H9 (cell line): ENCODE results near the gene GABRR3. TPM values are rescaled to one million over a fixed set of nuclear protein-coding genes. Genes with fewer than 3 reads are reported as not detected.

Experiments used
- DNase-seq: peaks from one replicate; pipeline ENCODE4 v3.0.0-alpha.2; 2017
- H2AFZ ChIP-seq: one replicate; pipeline ENCODE4 v1.6.1; 2013; ENCODE audit warnings: mild to moderate bottlenecking, low read length, control low read depth, moderate library complexity
- H2AK5ac ChIP-seq: 2 replicates; pipeline ENCODE4 v1.6.1; 2013; ENCODE audit warnings: low read length, control low read depth, mixed read lengths; ENCODE audit not compliant: insufficient read length
- H2BK120ac ChIP-seq: one replicate; pipeline ENCODE4 v1.6.1; 2013; ENCODE audit warnings: low read depth, mild to moderate bottlenecking, low read length, control low read depth, inconsistent platforms; ENCODE audit not compliant: poor library complexity, severe bottlenecking
- H2BK12ac ChIP-seq: 2 replicates; pipeline ENCODE4 v1.6.1; 2013; ENCODE audit warnings: low read length, control low read depth, mixed read lengths, low read depth; ENCODE audit not compliant: insufficient read length
- H2BK15ac ChIP-seq: 2 replicates; pipeline ENCODE4 v1.6.1; 2013; ENCODE audit warnings: low read depth, low read length, control low read depth
- H2BK20ac ChIP-seq: one replicate; pipeline ENCODE4 v1.6.1; 2013; ENCODE audit warnings: low read depth, mild to moderate bottlenecking, low read length, control low read depth, inconsistent platforms; ENCODE audit not compliant: poor library complexity, severe bottlenecking
- H2BK5ac ChIP-seq: 2 replicates; pipeline ENCODE4 v1.6.1; 2013; ENCODE audit warnings: low read length, control low read depth, mixed read lengths; ENCODE audit not compliant: insufficient read length
- H3K14ac ChIP-seq: 2 replicates; pipeline ENCODE4 v1.6.1; 2013; ENCODE audit warnings: low read length, control low read depth; ENCODE audit not compliant: insufficient read depth
- H3K18ac ChIP-seq: 2 replicates; pipeline ENCODE4 v1.6.1; 2013; ENCODE audit warnings: low read depth, mild to moderate bottlenecking, mixed read lengths, low read length, control low read depth; ENCODE audit not compliant: insufficient read length
- H3K23ac ChIP-seq: 2 replicates; pipeline ENCODE4 v1.6.1; 2013; ENCODE audit warnings: low read length, control low read depth, mixed read lengths, low read depth; ENCODE audit not compliant: insufficient read length
- H3K23me2 ChIP-seq: 2 replicates; pipeline ENCODE4 v1.6.1; 2013; ENCODE audit warnings: low read depth, mild to moderate bottlenecking, mixed read lengths, low read length, control low read depth; ENCODE audit not compliant: insufficient read length, poor library complexity, severe bottlenecking
- H3K27ac ChIP-seq: 2 replicates; pipeline ENCODE4 v1.5.1; 2013; ENCODE audit warnings: low read length, control low read depth, mixed read lengths, low read depth; ENCODE audit not compliant: insufficient read length
- H3K27me3 ChIP-seq: 2 replicates; pipeline ENCODE4 v1.6.1; 2013; ENCODE audit warnings: low read length, control low read depth, inconsistent platforms; ENCODE audit not compliant: insufficient read depth
- H3K4ac ChIP-seq: 2 replicates; pipeline ENCODE4 v1.6.1; 2013; ENCODE audit warnings: low read depth, mild to moderate bottlenecking, control low read depth, inconsistent platforms, low read length, moderate library complexity
- H3K4me1 ChIP-seq: 2 replicates; pipeline ENCODE4 v1.6.1; 2013; ENCODE audit warnings: low read length, control low read depth, inconsistent platforms; ENCODE audit not compliant: insufficient read depth
- H3K4me2 ChIP-seq: 2 replicates; pipeline ENCODE4 v1.6.1; 2013; ENCODE audit warnings: low read length, control low read depth, mixed read lengths; ENCODE audit not compliant: insufficient read length, insufficient read depth
- H3K56ac ChIP-seq: 2 replicates; pipeline ENCODE4 v1.6.1; 2013; ENCODE audit warnings: low read depth, mild to moderate bottlenecking, mixed read lengths, low read length, control low read depth; ENCODE audit not compliant: insufficient read length
- H3K79me1 ChIP-seq: 2 replicates; pipeline ENCODE4 v1.6.1; 2013; ENCODE audit warnings: low read depth, mild to moderate bottlenecking, moderate library complexity, low read length, control low read depth, inconsistent platforms; ENCODE audit not compliant: insufficient read depth, poor library complexity, severe bottlenecking
- H3K79me2 ChIP-seq: 2 replicates; pipeline ENCODE4 v1.6.1; 2013; ENCODE audit warnings: low read length, control low read depth, inconsistent platforms; ENCODE audit not compliant: insufficient read depth
- H3K9ac ChIP-seq: 2 replicates; pipeline ENCODE4 v1.6.1; 2013; ENCODE audit warnings: low read length, control low read depth, mixed read lengths; ENCODE audit not compliant: insufficient read length; ENCODE audit errors: extremely low read depth
- H3K9me3 ChIP-seq: one replicate; pipeline ENCODE4 v1.6.1; 2013; ENCODE audit warnings: low read depth, low read length, inconsistent platforms; ENCODE audit not compliant: control insufficient read depth
- H3T11ph ChIP-seq: one replicate; pipeline ENCODE4 v1.6.1; 2013; ENCODE audit warnings: mild to moderate bottlenecking, low read length, control low read depth, inconsistent platforms
- H4K20me1 ChIP-seq: one replicate; pipeline ENCODE4 v1.6.1; 2013; ENCODE audit not compliant: control insufficient read depth, insufficient read length, insufficient read depth
- H4K5ac ChIP-seq: 2 replicates; pipeline ENCODE4 v1.6.1; 2013; ENCODE audit warnings: low read depth, mild to moderate bottlenecking, mixed read lengths, low read length, control low read depth; ENCODE audit not compliant: insufficient read length
- H4K8ac ChIP-seq: replicated peaks from 2 replicates; pipeline ENCODE4 v1.6.1; 2013; ENCODE audit warnings: low read length, control low read depth, mixed read lengths, low read depth; ENCODE audit not compliant: insufficient read length
- H4K91ac ChIP-seq: 2 replicates; pipeline ENCODE4 v1.6.1; 2013; ENCODE audit warnings: low read depth, mild to moderate bottlenecking, moderate library complexity, mixed read lengths, low read length, control low read depth; ENCODE audit not compliant: insufficient read length
- H3K27ac Mint-ChIP-seq, 3 experiments: 2 replicates in 2 of 3; 3 replicates in 1 of 3; pipeline ENCODE4 v1.8.0; 2020 to 2021; ENCODE audit warnings: mixed read lengths in 3 of 3, mild to moderate bottlenecking in 1 of 3, moderate library complexity in 1 of 3
- H3K27me3 Mint-ChIP-seq: 2 replicates; pipeline ENCODE4 v1.8.0; 2021; ENCODE audit warnings: low read depth, mild to moderate bottlenecking, moderate library complexity, mixed read lengths
- H3K36me3 Mint-ChIP-seq, 3 experiments: 2 replicates in 2 of 3; 3 replicates in 1 of 3; pipeline ENCODE4 v1.8.0; 2020 to 2021; ENCODE audit warnings: low read depth in 3 of 3, mixed read lengths in 3 of 3; ENCODE audit not compliant: insufficient read depth in 1 of 3
- H3K4me1 Mint-ChIP-seq, 2 experiments: 2 replicates each; pipeline ENCODE4 v1.8.0; 2020; ENCODE audit warnings: mixed read lengths in 2 of 2
- H3K4me3 Mint-ChIP-seq, 2 experiments: 2 replicates in 1 of 2; 3 replicates in 1 of 2; pipeline ENCODE4 v1.8.0; 2020 to 2021; ENCODE audit warnings: mild to moderate bottlenecking in 2 of 2, mixed read lengths in 2 of 2, moderate library complexity in 1 of 2
- H3K9me3 Mint-ChIP-seq, 2 experiments: 2 replicates in 1 of 2; 3 replicates in 1 of 2; pipeline ENCODE4 v1.8.0; 2020; ENCODE audit warnings: mild to moderate bottlenecking in 2 of 2, mixed read lengths in 2 of 2, moderate library complexity in 1 of 2
- CTCF ChIP-seq: fragments of 200-600 bp; sonication (generic); conservative IDR thresholded peaks from 3 replicates; pipeline ENCODE4 v1.8.0; 2021; ENCODE audit warnings: antibody characterized with exemption, mild to moderate bottlenecking
- WGBS: extraction: QIAGEN DNeasy Blood & Tissue Kit; methylation state at CpG from one replicate; pipeline ENCODE4 v1.1.7; 2013; ENCODE audit warnings: missing lambda C conversion rate, low lambda C conversion rate, mixed read lengths; ENCODE audit not compliant: insufficient read length; ENCODE audit errors: extremely low coverage; 5-methylcytosine and 5-hydroxymethylcytosine counted together
- total RNA-seq: library from RNA; stranded (reverse); gene quantifications from 2 replicates; pipeline ENCODE4 v1.2.1, GENCODE V29; 2021

GABRR3 gene
- total RNA-seq, 1 experiment from 2014 or later, result not detected

DNA sequence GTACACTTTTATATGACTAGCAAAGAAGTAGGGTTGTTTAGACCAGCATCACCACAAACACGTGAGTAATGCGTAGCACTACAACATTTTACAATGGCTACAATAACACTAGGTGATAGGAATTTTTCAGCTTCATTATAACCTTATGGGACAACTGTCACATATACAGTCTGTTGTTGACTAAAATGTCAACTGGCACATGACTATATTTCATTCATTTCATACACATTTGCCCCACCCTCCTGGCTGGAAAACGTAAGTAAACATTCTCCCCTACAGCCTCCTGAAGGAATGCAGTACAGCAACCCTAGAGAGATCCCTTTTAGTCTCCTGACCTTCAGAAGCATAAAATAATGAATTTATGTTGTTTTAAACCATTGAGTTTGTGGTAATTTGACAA lies 79.1 kb downstream of the GABRR3 start:
- Histone ChIP-seq H3K4me2 (no peak overlapping the region), H3T11ph (no peak overlapping the region), H4K8ac (no peak overlapping the region), H3K4me1 (no peaks in the 10 kb centered on the region), H3K79me2 (peaks cover 3% of the 10 kb centered on the region; the same call in 1 of the 2 replicates), H3K14ac (no peak overlapping the region), H2AFZ (no peak overlapping the region), H3K9me3 (no peaks in the 10 kb centered on the region), H2BK120ac (no peak overlapping the region), H3K9ac (no peak overlapping the region), H3K27ac (no peak overlapping the region), H2BK15ac (no peak overlapping the region), H4K91ac (no peak overlapping the region), H4K5ac (no peak overlapping the region), H2BK12ac (no peak overlapping the region), H3K23ac (no peak overlapping the region), H3K4ac (no peak overlapping the region), H3K56ac (no peak overlapping the region), H2BK20ac (no peak overlapping the region), H3K79me1 (no peaks in the 10 kb centered on the region), H3K18ac (no peak overlapping the region), H2BK5ac (no peak overlapping the region), H4K20me1 (no peaks in the 10 kb centered on the region), H2AK5ac (no peak overlapping the region), H3K23me2 (no peaks in the 10 kb centered on the region), H3K27me3 (no peaks in the 10 kb centered on the region)
- TF ChIP-seq CTCF, result no peak
- H3K9me3 Mint-ChIP-seq, result no peaks in the 10 kb centered on the region
- H3K4me1 Mint-ChIP-seq, result no peaks in the 10 kb centered on the region
- H3K27me3 Mint-ChIP-seq, result no peaks in the 10 kb centered on the region
- no peak overlapping the region for H3K4me3 Mint-ChIP-seq
- no peak for DNase-seq
- peaks cover 0 to 12% (median 2%) of the 10 kb centered on the region in 3 experiments; a peak in 3 of 7 replicates for H3K36me3 Mint-ChIP-seq
- WGBS, result no CpG with 5 or more reads among the region's 3 CpGs
- no peak overlapping the region for H3K27ac Mint-ChIP-seq
